Measurements from ENCODE around the gene AHI1.
A peak's percentile ranks its signal among the peaks of the same experiment; 100 is the strongest.
"Not testable (repeated sequence)": the region's sequence is repeated elsewhere in the genome, so short reads cannot be mapped to it uniquely, and the experiment has no call there.

AHI1 gene

GRCh38 chr6:135505648-135506047 lies 8.1 kb upstream of the AHI1 start:
- no peak for DNase-seq (ENCODE audit: low read depth in 2 of 2)

DNA sequence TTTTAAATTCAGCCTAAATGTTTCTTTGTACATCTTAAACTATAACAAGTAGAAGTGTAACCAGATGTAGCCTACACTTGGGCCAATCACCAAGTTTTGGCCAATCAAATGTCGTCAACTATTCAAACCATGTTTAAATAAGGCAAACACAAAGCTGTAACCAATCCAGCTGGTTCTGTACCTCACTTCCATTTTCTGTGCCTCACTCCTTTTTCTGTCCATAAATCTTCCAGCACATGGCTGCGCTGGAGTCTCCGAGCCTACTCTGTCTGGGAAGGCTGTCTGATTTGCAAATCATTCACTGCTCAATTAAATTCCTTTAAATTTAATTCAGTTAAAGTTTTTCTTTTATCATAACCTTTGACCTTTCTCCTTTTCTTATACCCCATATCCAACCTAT lies 7.7 kb upstream of the AHI1 start:
- DNase-seq (ENCODE audit: low read depth in 2 of 2): no peak

GRCh38 chr6:135504734-135505133 lies 7.2 kb upstream of the AHI1 start:
- DNase-seq (ENCODE audit: low read depth in 2 of 2): no peak

DNA sequence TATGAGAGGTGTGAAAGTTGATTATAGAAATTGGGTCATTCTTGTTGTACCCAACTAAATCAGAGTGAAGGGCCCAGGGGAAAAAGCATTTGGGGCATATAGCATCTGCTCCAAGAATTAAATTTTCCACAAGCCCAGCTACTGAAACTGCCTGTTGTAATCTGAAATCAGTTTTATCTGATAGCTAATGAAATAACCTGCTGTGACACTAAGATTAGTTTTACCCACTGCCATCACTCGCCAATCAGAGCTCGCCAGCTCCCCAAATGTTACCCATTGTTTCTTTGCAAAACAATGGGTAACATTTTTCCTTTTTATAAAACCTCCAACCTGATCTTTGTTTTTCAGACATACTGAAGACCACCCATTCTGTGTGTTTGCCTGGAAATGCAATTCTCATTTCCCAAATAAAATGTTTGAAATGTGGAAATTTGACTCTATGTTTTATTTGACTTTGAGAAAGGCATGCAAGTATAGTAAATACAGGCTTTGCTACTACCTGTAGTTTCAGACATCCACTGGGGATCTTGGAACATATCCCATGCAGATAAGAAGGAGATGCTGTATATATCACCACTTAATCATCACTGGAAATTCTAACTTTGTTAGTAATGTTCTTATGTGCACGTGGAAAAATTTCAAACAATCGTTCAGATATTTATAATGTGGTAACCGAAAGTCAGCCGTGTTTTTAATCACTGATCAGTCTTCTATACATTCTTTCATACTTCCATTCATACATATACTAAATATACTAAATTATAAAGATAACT lies 6.3 kb upstream of the AHI1 start:
- no peak for DNase-seq (ENCODE audit: low read depth in 2 of 2)

- no peak for DNase-seq (ENCODE audit: low read depth in 2 of 2)
Measured at GRCh38 chr6:135499441-135500340, 2.2 kb upstream of the AHI1 start.

GRCh38 chr6:135498185-135498841 lies 773 bp upstream of the AHI1 start:
- DNase-seq (ENCODE audit: low read depth in 2 of 2): peak; percentile 14 to 17

DNA sequence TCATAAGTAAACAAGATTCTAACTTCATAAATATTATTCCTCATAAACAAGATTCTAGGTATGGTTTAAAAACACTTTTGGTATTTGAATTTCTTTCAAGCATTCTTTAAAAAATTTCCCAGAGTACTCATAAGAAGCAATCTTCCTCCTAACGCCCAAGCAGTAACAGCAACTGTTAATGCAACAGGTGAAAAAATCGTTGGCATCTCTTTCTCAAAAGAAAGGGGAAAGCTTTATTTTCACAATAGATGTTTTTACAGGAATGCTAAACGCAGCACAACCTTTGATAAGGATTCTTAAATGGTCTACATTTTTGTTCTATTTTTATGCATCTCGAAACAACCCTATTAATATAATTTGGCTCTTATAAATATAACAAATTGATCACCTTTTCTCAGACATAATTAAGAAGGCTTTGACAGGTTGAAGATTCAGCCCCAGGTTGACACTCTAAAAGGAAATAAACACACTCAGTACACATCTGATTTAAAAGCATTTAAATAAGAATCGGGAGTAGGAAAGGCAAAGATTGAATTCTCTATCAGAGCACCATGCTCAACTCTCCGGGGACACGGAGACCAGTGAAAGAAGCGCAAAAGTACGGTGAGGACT lies 634 bp downstream of the AHI1 start:
- DNase-seq (ENCODE audit: low read depth in 2 of 2): no peak

- DNase-seq (ENCODE audit: low read depth in 2 of 2): no peak
Measured at GRCh38 chr6:135493218-135493961, 4.2 kb downstream of the AHI1 start.

DNA sequence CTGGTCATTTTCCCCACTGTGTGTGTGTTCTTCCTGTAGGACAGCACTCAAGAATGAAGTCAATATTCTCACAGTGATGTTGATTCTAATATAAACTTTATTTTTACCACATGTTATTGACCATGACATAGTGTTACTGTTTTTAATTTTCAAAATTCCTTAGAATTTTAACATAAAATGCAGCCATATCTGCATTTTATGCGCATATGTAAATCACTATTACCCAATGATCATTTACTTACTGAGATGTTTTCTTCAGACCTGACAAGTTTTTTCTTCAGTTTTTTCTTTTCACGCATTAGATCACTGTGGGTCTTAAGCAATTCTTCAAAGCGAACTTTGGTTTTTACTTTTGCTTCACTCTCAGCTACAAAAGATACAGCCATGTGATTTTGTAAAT lies 7.2 kb downstream of the AHI1 start:
- no peak for DNase-seq (ENCODE audit: low read depth in 2 of 2)

GRCh38 chr6:135488023-135488422 lies 9.5 kb downstream of the AHI1 start:
- DNase-seq (ENCODE audit: low read depth in 2 of 2): no peak

DNA sequence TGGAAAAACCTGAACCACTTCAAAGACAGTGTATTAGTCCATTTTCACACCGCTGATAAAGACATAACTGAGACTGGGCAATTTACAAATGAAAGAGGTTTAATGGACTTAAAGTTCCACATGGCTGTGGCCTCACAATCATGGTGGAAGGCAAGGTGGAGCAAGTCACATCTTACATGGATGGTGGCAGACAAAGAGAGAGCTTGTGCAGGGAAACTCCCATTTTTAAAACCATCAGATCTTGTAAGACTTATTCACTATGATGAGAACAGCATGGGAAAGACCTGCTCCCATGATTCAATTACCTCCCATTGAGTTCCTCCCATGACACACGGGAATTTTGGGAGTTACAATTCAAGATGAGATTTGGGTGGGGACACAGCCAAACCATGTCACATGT lies 13.6 kb downstream of the AHI1 start:
- not testable (repeated sequence) for DNase-seq (ENCODE audit: low read depth in 2 of 2)

DNA sequence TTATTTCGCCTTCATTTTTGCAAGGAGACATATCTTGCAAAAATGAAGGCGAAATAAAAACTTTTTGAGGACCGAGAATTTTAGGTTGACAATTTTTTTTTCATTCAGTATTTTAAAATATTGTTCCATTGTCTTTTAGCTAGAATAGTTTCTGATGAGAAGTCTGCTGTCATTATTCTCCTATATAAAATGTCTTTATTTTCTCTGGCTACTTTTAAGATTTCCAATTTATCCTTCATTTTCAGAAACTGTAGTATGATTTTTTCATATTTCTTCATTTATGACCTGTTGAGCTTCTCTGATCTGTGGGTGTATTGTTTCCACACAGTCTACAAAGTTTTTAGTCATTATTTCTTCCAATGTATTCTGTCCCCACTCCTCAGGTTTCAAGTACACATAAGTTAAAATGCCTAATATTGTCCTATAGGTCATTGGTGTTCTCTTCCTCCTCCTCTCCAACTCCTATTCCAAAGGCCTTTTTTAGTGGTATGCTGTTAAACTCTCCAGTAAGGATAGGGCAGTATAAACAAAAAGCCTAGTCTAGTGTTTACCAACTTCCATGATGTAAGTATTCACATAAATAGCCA lies 15.7 kb downstream of the AHI1 start:
- no peak for DNase-seq (ENCODE audit: low read depth in 2 of 2)

- DNase-seq (ENCODE audit: low read depth in 2 of 2): no peak
Measured at GRCh38 chr6:135479601-135480000, 17.9 kb downstream of the AHI1 start.

DNA sequence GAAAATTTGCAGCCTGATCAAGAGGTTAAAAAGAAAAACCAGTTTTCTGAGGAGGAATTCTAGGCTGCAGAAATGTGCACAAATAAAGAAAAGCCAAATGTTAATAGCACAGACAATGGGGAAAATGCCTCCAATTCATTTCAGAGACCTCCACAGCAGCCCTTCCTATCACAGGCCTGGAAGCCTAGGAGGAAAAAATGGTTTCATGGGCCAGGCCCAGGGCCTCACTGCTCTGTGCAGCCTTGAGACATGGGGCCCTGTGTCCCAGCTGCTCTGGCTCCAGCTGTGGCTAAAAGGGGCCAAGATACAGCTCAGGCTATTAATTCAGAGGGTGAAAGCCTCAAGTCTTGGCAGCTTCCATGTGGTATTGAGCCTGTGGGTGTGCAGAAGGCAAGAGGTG lies 18.9 kb downstream of the AHI1 start:
- no peak for DNase-seq (ENCODE audit: low read depth in 2 of 2)

- no peak for DNase-seq (ENCODE audit: low read depth in 2 of 2)
Measured at GRCh38 chr6:135475292-135475886, 22.2 kb downstream of the AHI1 start.

GRCh38 chr6:135474362-135474761 lies 23.2 kb downstream of the AHI1 start:
- DNase-seq (ENCODE audit: low read depth in 2 of 2): no peak

DNA sequence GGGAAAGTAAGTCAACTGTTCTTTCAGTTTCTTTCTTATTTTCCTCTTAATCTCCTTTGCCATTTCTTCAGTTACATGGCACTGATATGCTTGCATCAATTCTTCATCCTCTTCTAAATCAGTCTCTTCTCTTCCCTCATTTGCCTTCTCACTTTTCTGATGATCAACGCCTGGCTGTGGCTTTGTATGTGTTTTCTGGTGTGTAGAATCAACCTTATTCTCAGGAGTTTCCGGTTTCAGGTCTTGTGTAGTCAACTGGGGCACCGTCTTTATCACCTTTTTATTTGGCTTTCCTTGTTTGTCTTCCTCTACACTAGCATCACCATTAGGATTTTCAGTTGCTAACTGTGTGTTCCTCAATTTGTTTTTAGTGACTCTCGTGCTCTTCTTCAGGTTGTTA lies 31.6 kb downstream of the AHI1 start:
- no peak for DNase-seq (ENCODE audit: low read depth in 2 of 2)

- no peak for DNase-seq (ENCODE audit: low read depth in 2 of 2)
Measured at GRCh38 chr6:135465307-135465706, 32.2 kb downstream of the AHI1 start.

- no peak for DNase-seq (ENCODE audit: low read depth in 2 of 2)
Measured at GRCh38 chr6:135464634-135465033, 32.9 kb downstream of the AHI1 start.

GRCh38 chr6:135461208-135461607 lies 36.3 kb downstream of the AHI1 start:
- no peak for DNase-seq (ENCODE audit: low read depth in 2 of 2)

- DNase-seq (ENCODE audit: low read depth in 2 of 2): no peak
Measured at GRCh38 chr6:135458051-135458450, 39.5 kb downstream of the AHI1 start.

Data from stimulated activated CD4-positive, alpha-beta T cell treated with anti-CD3 and anti-CD28 coated beads, Interleukin-1b, Interleukin-23, amount 100 ng/mL, for 1 hour (primary cell).